Fibroblast of lung (primary cell): ENCODE results near the gene GLO1.

Experiments
- EZH2 ChIP-seq: IDR thresholded peaks from 2 replicates; pipeline ENCODE4 v1.5.1; 2012; ENCODE audit warnings: low read length, control low read depth, mild to moderate bottlenecking; ENCODE audit errors: missing control alignments
- TF ChIP-seq, protein P1 (sequence below), 2 donors: IDR thresholded peaks in 1 of 2; conservative IDR thresholded peaks in 1 of 2; 1 replicate in 1 of 2; 2 replicates in 1 of 2; pipeline ENCODE4 v1.5.1; 2011 to 2012; ENCODE audit warnings: low read length in 2 of 2, control low read depth in 1 of 2, inconsistent platforms in 1 of 2, low read depth in 1 of 2, mild to moderate bottlenecking in 1 of 2

DNA sequence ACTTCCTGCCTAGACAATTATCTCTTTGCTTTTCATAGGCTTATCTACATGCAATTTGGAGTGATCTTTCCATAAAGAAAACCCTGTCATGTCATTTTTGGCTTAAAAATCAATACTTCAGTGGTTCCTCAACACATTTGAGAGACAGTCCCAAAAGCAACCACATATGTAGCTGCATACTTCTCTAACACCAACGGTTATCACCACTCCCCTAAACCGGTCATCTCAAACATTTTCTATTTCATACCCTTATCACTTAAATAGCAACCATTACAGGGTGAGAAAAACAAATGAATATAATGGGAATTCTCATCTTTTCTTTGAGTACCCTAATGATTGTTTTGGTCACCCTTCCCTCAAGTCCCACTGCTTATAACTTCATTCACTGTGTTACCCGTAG lies 5.1 kb downstream of the GLO1 start:
- TF ChIP-seq, protein P1, sequence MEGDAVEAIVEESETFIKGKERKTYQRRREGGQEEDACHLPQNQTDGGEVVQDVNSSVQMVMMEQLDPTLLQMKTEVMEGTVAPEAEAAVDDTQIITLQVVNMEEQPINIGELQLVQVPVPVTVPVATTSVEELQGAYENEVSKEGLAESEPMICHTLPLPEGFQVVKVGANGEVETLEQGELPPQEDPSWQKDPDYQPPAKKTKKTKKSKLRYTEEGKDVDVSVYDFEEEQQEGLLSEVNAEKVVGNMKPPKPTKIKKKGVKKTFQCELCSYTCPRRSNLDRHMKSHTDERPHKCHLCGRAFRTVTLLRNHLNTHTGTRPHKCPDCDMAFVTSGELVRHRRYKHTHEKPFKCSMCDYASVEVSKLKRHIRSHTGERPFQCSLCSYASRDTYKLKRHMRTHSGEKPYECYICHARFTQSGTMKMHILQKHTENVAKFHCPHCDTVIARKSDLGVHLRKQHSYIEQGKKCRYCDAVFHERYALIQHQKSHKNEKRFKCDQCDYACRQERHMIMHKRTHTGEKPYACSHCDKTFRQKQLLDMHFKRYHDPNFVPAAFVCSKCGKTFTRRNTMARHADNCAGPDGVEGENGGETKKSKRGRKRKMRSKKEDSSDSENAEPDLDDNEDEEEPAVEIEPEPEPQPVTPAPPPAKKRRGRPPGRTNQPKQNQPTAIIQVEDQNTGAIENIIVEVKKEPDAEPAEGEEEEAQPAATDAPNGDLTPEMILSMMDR (conservative IDR thresholded peaks at IDR 0.05 in 1 of 2, IDR thresholded peaks at IDR 0.05 in 1 of 2; ENCODE audit: low read depth in 1 of 2, low read length in 2 of 2), result no peak
- no peak for TF ChIP-seq EZH2
